Activated naive CD4-positive, alpha-beta T cell (primary cell): Measurements from ENCODE around the gene ARHGEF26.

Experiments
- DNase-seq, 4 experiments: peaks; one replicate each; lab custom pipeline; 2025; lab: John Stamatoyannopoulos, UW

ARHGEF26 gene

DNA sequence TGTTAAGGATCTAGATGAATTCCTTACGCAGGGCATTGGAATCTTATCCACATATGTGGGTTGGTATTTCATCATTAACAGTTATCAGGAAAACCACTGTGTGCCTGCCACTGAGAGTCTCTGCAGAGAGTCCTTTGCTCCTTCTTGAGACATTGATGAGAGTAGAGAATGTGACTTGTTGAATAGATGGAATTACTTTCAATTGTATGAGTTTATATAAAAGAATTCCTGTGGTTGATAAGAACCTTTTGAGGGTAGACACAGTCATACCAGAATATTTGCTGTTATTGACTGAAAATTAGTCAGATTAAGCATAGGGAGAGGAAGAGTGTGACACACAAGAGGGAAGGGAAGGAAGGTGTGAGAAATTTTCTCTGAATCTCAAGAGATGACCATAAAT, 30.8 kb downstream of the ARHGEF26 start:
- no peak for DNase-seq

DNA sequence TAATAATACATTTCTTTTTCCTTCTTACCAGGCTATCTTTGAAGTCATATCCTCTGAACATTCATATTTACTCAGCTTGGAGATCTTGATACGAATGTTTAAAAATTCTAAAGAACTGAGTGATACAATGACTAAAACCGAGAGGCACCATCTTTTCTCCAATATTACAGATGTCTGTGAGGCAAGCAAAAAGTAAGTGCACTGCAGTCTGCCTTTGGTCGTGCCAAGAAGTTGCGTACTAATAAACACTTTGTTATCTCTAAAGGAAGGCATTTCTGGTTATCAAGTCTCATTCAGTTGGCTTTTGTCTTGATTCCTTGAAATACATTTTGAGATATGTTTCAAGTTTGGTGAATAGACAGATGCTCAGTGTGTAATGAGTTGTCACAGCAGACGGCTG, 31.6 kb downstream of the ARHGEF26 start:
- DNase-seq, result no peak

DNA sequence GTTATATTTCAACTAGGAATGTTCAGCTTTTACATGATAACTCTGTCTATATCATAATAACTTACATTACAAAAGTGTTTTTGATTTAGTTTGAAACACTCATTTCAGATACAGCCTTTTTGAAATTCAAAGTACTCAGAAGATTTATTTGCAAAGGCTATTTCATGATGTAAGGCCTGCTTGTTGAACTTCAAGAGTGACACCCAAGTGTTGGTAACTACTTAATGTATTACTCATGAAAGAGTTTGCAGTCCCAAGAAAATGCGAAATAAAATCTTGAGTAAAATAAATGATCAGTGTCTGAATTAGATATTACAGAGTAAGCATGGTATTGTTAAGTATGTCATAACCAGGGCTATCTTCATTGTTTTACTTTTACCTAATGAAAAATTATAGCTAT, 35.3 kb downstream of the ARHGEF26 start:
- no peak for DNase-seq

DNA sequence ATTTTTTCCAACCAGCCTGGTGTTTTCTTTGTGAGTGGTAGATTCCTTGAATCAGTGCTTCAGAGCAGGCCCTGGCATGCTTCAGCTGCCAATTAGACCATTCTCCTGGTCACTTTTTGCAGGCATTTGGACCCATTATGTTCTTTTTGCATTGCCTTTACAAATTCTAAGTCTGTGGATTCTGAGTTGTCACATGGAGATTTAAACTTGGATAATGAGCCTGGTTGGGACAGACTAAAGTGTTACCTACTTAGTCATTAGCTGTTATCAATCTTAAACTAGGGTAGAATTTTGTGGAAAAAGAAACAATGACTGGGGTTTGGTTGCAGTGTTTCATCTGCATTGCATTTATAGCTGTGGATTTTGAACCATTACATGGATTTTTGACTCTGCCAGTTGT, 40.6 kb downstream of the ARHGEF26 start:
- DNase-seq, result no peak

DNA sequence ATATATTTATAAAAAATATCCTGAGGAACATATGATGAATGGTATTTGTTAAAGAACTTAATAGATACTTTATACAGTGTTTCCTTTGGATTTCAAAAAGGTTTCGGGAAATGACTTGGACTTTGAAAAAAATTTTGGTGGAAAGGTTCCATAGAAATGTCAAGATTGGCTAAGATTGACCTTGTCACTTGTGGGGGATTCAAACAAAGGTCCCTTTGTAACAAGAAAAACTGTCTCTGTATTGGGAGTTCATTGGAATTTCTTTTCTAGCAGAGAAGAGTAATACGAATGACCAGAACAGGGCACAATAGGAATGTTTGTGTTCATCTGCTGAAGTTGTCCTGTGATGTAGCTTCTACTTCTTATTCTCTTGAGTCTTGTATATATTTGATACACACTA, 43.2 kb downstream of the ARHGEF26 start:
- no peak for DNase-seq

DNA sequence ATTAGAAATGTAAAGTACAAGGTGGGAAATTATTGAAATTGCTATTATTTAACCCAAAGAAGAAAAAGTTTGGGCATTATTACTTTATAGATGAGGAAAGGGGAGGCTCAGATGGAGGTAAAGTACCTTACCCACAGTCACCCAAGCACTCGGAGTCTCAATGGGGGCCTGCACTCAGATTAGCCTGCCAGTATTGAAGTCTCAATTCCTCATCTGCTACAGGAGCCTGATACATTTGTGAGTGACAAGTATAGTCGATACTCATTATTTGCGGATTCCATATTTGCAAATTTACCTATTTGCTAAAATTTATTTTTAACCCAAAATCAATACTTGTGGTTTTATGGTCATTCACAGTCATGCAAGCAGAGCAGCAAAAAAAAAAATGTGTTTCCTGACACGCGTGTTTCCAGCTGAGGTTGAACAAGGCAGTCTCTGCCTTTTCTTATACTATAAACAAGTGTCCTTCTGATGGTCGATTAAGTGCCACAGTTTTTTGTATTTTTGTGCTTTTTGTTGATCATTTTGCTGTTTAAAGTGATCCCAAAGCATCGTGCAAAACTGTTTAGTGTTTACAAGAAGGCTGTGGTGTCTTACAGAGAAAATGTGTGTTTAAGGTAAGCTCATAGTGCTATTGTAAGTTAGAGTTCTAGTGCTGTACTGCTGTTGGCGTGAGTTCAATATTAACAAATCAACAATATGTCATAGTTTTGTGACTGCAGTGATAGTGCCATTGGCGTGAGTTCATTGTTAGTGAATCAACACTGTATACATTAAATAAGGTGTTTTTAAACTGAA, 48.0 kb downstream of the ARHGEF26 start:
- no peak for DNase-seq

DNA sequence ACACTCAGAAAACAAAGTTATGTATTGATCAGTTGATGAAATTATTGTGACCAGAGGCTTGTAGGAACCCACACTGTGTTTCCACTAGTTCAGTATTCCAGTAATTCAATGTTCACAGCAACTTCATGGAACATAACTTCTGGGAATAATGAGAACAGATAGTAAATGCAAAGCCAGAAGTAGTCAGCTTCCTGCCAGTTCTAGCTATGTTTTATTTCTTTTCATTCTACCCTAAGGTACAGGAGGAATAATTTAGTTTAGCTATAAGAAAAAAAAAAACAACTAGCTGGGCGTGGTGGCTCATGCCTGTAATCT, 48.6 kb downstream of the ARHGEF26 start:
- no peak for DNase-seq

DNA sequence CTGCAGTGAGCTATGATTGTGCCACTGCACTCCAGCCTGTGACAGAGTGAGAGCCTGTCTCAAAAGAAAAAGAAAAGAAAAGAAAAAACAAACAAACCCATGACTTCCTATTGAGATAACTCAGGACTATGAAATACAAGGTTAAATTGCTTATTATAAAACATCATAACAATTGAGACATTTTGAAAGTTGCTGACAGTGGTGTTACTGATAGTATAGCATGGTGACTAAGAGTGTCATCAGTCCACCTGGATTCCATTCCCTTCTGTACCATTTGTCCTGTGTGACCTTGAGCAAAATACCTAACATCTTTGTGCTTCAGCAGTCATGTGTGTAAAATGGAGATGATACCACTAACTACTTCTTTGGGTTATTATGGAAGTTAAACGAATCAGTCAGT, 49.1 kb downstream of the ARHGEF26 start:
- DNase-seq, result no peak

DNA sequence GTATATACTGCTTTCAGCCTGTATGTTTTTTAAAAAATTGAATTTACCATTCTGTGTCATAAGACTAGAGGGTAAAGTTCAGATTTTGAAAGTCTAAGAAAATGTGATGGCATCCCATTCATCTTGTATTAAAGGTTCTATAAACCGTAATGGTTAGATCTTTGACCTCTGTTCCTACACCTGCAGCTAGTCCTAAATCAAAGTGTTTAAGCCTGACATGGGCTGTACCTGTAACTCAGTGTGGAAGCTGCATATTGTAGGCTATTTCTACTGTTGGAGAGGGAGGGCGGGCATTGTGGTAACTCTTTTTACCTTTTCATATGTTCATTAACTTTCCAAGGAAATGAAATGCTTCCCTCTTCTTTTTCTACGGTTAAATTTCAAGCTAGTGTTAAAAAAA, 53.9 kb downstream of the ARHGEF26 start:
- DNase-seq, result no peak

DNA sequence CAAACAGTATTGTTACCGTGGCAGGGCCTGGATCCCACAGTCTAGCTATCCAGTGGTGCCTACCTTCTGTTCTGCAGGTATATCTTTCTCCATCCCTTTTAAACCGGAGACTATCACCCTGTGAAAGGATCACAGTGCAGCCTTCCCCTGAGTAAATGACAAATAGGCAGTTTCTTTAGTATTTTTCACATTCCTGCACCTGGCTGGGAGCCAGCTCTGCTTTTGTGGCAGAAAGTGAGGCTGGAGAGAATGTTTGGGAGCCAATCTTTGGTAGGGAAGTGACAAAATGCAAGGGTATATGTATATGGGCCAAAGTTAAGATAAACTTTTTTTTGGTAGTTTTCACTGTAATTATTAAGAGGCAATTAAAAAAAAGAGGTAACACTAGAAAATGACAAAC, 54.8 kb downstream of the ARHGEF26 start:
- DNase-seq, result no peak

DNA sequence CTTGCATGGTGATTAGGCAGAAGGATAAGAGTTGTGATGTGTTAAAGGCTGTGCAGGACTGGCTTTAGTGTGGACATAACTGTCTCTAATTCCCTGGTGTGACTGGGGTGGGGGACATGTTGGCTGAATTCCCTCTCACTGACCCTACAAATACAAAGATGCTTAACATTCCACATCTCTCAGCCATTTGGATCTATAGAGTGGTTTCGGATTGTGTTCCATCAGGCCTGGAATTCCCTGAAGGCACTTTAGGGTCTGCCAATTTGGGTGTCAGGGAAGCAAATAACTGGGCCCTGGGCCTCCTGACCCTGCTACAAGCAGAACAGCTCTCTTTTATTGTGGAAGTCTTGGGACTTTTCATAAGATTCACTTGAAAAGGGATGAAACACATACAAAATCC, 56.2 kb downstream of the ARHGEF26 start:
- no peak for DNase-seq

DNA sequence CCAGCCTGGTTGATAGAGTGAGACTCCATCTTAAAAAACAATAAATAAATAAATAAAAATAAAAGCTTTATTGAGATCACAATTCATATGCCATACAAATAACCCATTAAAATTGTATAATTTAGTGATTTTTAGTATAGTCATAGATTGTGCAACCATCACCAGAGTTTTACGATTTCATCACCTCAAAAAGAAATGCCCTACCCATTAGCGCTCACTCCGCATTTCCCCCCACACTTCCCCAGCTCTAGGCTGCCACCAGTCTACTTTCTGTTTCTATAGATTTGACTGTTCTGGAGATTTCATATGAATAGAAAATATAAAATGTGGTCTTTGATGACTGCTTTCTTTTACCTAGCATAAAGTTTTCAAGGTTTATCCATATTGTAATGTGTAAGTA, 57.0 kb downstream of the ARHGEF26 start:
- no peak for DNase-seq

DNA sequence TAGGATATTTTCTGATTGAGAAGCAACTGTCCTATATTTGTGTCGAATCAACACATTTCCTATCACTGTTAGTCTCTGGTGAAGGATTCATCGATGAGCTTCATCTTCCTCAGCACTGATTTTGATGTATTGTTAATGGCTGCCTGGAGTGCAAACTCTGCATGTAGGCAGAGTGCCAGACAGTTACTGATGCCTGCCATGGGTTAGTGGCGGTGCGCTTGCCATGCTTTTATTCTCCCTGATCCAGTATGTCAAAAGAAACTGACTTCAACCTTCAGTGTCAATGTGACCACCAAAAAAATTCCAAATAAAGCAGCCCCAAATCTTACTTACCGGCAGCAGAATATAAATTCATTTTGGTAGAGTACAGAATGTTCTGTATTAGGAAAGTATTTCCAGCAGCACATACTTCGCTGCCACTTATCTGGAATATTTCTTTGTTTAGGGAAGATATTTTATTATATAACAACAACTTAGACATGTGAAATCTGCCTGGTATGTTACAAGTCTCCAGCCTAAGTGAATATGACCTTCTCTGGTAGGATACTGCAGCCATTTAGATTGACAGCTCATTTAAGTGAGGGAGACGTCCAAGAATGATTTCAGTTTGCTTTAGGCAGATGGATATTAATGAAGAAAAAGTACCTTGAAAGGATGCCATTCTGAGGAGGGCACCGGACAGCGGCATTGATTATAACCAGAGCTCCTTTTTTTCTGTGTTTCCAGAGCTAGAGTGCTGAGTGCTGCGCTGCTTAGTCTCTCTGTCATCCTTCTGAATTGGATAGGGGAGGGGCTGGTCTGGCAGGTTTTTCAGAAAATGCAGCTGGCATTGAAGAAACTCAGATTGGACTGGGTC, 59.9 kb downstream of the ARHGEF26 start:
- no peak for DNase-seq

DNA sequence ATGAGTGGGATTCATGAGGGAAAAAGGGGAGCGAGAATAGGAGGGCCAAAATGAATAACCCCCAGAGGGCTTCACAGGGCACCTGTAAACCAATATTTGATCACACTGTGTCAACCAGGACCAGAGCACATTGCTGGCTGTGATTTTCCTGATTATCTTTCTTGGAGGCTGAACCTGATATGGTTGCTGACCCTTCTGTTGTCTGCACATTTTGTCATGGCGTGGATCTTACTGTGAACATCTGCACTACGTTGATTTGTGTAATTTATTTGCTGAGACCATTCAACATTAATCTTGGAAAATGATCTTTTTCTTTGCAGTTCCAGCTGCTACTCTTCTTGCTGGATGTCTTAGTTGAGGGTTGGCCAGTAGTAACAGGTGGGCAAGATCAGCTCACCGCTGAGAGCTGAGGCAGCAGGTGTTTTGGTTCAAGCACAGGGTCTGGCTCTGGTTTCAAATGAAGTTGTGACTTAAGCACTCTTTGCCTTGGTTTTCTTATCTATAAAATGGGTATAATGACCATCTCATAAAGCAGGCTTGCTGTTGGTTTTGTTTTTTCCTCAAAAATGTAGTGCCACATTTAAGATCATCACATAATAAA, 61.2 kb downstream of the ARHGEF26 start:
- no peak for DNase-seq

DNA sequence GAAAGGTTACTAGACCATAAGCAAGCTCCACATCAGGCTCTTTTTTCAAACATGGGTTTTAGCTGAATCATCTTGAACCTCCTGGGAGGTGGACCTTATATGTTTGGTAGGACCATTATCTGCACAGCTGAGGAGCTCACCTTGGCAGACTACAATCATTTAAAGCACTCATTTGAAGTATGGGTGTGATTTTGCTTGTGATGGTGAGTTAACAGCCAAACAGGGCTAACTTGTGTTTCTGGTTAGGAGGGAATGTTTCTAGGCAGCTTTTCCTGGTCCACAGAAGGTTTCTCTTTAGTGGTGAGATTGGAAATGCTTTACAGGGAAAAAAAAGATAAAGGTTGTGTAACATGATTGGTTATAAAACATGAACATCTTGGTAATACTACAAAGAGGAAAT, 61.8 kb downstream of the ARHGEF26 start:
- DNase-seq, result no peak

DNA sequence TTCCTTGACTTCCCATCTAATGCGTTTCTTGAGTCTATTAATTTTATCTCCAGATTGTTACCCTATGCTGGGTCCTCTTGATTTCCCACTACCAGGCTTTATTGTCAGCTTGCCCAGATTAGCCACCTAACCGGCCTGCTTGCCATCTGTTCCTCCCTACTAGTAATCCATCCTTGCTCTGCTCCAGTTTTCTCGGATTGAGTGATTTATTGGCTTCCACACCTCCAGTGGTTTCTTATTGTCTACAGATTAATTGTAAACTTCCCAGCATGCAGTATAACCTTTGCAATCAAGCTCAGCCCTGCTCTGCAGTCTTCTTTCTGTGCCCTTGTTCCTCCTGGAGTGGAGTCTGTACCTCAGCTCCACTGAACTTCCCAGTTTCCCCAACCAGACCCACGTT, 63.4 kb downstream of the ARHGEF26 start:
- DNase-seq, result no peak

DNA sequence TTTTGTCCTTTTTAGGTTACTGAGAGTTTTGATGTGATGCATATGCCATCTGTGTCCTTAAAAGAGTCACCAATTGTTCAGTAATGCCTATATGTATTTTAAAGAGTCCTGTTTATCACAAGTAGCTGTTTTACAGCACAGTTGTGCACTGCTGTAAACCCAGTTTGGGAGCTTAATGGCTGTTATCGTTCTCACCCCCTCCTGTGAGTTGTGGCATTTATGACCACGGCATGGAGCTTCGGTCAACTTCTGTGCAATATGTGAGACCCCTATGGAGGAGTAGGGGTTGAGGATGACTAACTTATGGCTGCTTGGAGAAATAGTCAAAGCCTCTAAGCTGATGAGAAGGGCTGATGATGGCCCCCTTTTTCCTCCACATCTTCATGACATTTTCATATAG, 67.2 kb downstream of the ARHGEF26 start:
- DNase-seq, result no peak

DNA sequence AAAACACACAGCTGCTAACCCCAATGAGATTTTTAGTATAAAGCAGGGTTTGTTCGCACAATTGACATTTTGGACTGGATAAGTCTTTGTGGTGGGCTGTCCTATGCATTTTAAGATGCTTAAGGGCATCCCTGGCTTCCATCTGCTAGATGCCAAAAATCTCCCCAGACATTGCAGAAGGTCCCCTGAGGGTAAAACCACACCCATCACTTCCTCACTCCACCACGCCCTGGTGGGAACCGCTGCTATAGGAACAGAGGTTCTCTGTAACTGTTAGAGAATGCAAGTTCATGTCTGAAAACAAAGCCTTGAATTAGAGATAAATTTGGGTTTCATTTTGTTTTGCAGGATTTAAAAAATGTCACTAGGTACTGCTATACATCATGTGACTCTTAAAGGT, 67.7 kb downstream of the ARHGEF26 start:
- DNase-seq, result no peak

DNA sequence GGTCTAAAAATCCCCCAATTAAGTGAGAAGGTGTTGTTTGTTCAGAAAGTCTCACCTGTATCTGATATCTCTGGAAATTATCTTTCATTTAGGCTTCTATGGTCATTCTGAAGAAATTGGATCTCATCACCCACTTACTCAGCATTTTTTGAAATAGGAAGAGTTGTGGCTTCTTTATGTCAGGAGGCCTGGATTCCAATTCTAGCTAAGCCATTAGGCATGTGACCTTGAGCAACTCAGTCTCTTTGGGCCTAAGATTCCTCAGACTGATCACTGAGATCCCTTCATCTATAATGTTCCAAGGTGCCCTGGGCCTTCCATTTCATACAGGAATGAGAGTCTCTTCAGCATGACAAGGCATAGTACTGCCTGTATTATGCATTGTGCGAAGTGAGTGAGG, 70.3 kb downstream of the ARHGEF26 start:
- DNase-seq, result no peak

DNA sequence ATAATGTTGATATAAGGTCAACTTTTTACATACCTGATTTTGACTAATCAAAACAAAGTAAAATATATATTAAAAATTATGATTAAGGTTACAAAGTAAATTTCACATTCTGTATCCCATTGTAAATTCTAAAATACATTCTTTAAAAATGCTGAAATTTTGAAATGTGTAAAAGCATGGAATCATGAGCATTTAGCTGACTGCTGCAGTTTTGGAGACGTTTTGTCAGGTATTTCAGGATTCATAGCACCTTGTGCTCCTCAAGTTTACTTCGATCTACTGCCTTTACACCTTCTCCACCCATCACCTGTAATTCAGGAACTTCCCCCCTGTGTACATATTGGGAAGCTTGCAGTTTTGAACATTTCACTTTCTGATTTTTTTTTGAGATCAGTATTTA, 71.0 kb downstream of the ARHGEF26 start:
- no peak for DNase-seq

DNA sequence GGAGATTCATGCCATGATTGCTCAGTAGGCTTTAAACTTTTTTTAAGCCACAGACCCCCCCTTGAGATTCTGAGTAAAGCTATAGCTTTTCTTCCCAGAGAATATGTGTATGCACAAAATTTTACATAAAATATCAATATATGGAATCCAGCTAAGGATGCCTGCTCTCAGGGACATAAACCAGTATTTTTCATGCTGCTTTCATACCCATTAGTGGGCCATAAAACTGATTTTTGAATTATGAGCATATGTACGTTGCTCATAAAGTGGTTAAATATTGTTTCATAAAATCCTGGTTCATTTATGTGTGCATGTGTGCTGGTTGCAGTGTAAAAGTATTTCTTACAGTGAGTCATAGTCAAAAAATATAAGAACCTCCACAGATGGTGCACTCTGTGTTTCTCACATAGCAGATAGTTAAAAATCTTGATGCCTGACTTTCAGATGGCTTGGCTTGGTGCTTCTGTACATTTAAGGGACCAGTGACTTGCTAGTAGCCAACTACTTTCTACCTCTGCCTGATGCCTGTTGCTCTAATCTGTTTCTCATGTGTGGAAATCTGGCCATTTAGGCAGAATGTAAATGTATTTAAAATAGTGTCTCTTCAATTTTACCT, 71.9 kb downstream of the ARHGEF26 start:
- DNase-seq, result no peak

DNA sequence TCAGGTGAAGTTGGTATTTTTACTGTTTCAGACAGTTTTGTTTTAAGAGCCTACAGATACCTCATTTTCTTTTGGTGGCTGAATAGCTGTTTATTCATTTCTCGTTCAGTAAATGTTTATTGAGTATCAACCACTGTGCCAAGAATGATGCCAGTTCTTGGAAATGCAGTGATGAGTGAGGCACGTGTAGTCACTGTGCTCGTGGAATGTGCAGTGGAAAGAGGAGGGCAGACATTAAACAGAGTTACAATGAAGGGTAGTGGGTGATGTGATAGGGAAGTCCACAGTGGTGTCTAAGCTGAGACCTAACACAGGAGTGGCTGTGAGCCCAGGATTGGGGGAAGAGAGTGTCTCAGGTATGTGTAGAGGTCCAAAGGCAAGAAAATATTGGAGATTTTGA, 73.7 kb downstream of the ARHGEF26 start:
- no peak for DNase-seq
